ENCODE results near the gene ZNF273. TPM values are rescaled to one million over a fixed set of nuclear protein-coding genes. Genes with fewer than 3 reads are reported as not detected.

Gene ZNF273
- total RNA-seq, 1 donor, result 3.7 TPM

- no peak for DNase-seq (ENCODE audit: low read depth)
- TF ChIP-seq CTCF (IDR thresholded peaks at IDR 0.05; ENCODE audit: insufficient read depth, low read length), result no peak
These were observed 22.5 kb upstream of the ZNF273 start for GRCh38 chr7:64880322-64881297.

GRCh38 chr7:64881461-64882287 is 21.4 kb upstream of the ZNF273 start:
- DNase-seq (ENCODE audit: low read depth), result no peak
- no peak overlapping the region for H3K4me3 ChIP-seq (ENCODE audit: low read depth, low read length)
- TF ChIP-seq CTCF (IDR thresholded peaks at IDR 0.05; ENCODE audit: insufficient read depth, low read length), result no peak

More at GRCh38 chr7:64880322-64881297, 22.5 kb upstream of the ZNF273 start:
- no peak overlapping the region for H3K4me3 ChIP-seq (ENCODE audit: low read depth, low read length)

GRCh38 chr7:64882341-64883112 is 20.5 kb upstream of the ZNF273 start:
- peak overlapping the region; percentile 31 for H3K4me3 ChIP-seq (ENCODE audit: low read depth, low read length)
- peak; percentile 10 for DNase-seq (ENCODE audit: low read depth)
- no peak for TF ChIP-seq CTCF (IDR thresholded peaks at IDR 0.05; ENCODE audit: insufficient read depth, low read length)

- no peak for TF ChIP-seq CTCF (IDR thresholded peaks at IDR 0.05; ENCODE audit: insufficient read depth, low read length)
- DNase-seq (ENCODE audit: low read depth), result no peak
- no peak overlapping the region for H3K4me3 ChIP-seq (ENCODE audit: low read depth, low read length)
These were observed 19.8 kb upstream of the ZNF273 start for GRCh38 chr7:64883113-64883905.

GRCh38 chr7:64884085-64884912 is 18.8 kb upstream of the ZNF273 start:
- H3K4me3 ChIP-seq (ENCODE audit: low read depth, low read length), result no peak overlapping the region
- no peak for DNase-seq (ENCODE audit: low read depth)
- TF ChIP-seq CTCF (IDR thresholded peaks at IDR 0.05; ENCODE audit: insufficient read depth, low read length), result no peak

Measured in fibroblast of the aortic adventitia (primary cell).